ENCODE results near the gene DAGLA. TPM values are rescaled to one million over a fixed set of nuclear protein-coding genes. Genes with fewer than 3 reads are reported as not detected.

The DAGLA gene
- total and polyA plus RNA-seq, 2 of the 13 experiments (the other 11 are each of a cell fraction or from before 2014, with no cell fraction given) = 2.6 to 3.9 TPM

DNA sequence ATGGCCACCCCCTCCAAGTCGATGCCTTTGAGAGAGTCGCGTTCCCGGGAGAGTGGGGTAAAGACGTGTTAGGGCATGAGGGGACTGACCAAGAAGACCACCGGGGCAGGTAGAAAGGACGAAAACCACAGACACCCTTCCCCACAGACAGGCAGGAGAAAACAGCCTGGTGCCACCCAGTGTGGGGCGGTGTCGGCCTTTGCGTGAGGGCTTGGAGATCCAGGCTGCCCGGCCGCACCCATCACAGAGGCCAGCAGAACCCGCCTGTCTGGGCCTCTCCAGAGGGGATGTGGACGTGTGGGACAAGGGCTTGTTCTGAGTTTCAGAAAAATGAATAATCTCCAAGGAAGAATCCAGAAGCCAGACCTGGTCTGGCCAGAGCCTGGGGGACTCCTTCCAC is 30.8 kb downstream of the DAGLA start (continued):
- TF ChIP-seq E2F1 (CRISPR knock-in tag; IDR thresholded peaks at IDR 0.05) (no peak), SNAI1 (CRISPR knock-in tag; IDR thresholded peaks at IDR 0.05; ENCODE audit: borderline replicate concordance) (no peak), NCOR1 (IDR thresholded peaks at IDR 0.05; ENCODE audit: borderline replicate concordance, low read length) (no peak), FOXC1 (CRISPR knock-in tag; IDR thresholded peaks at IDR 0.05; ENCODE audit: borderline replicate concordance) (no peak), ZNF558 (CRISPR knock-in tag; IDR thresholded peaks at IDR 0.05; ENCODE audit: borderline replicate concordance) (no peak)
- TF ChIP-seq, protein P1, sequence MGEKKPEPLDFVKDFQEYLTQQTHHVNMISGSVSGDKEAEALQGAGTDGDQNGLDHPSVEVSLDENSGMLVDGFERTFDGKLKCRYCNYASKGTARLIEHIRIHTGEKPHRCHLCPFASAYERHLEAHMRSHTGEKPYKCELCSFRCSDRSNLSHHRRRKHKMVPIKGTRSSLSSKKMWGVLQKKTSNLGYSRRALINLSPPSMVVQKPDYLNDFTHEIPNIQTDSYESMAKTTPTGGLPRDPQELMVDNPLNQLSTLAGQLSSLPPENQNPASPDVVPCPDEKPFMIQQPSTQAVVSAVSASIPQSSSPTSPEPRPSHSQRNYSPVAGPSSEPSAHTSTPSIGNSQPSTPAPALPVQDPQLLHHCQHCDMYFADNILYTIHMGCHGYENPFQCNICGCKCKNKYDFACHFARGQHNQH (CRISPR knock-in tag; IDR thresholded peaks at IDR 0.05) = no peak

- Histone ChIP-seq H3K27ac (ENCODE audit: extremely low read length, insufficient read depth, low read length) (no peak overlapping the region), H4K20me1 (ENCODE audit: insufficient read depth, low read length) (no peaks in the 10 kb centered on the region), H3K36me3 (replicated peaks in 1 of 2; ENCODE audit: control insufficient read depth in 1 of 2, insufficient read depth in 2 of 2, low read length in 2 of 2) (peaks cover 0 to 8% of the 10 kb centered on the region in 2 experiments; a peak in 4 of 5 replicates), H3K9me3 (ENCODE audit: low read length) (no peaks in the 10 kb centered on the region), H3K4me1 (ENCODE audit: insufficient read depth, low read length) (peaks cover 16% of the 10 kb centered on the region), H2AFZ (ENCODE audit: low read length) (no peak overlapping the region), H3K79me2 (ENCODE audit: insufficient read depth, low read length) (peaks cover 5% of the 10 kb centered on the region), H3K4me2 (ENCODE audit: low read depth, low read length) (no peak overlapping the region), H3K9ac (ENCODE audit: insufficient read depth, low read depth, low read length) (no peak overlapping the region), H3K4me3 (replicated peaks in 1 of 3; ENCODE audit: insufficient read depth in 1 of 3, low read depth in 2 of 3, low read length in 3 of 3) (no peak overlapping the region), H3K27me3 (ENCODE audit: control insufficient read depth in 1 of 2, insufficient read depth in 2 of 2, low read length in 2 of 2) (no peaks in the 10 kb centered on the region)
- DNase-seq (ENCODE audit: low spot score) = no peak
- intact Hi-C loops (cut with micrococcal nuclease; ENCODE audit: unreplicated experiment) = no loop called here
- ATAC-seq = no peak
- in situ Hi-C loops (cut with HindIII; ENCODE audit: extremely low pct_ligation_motif_present, low pct_unique_long_range_greater_than_20kb) = no loop called here
- CTCF ChIA-PET (ENCODE audit: low intra/inter-chr PET ratio, low total read pairs) = no interaction called here
- POLR2A ChIA-PET = interaction anchor here (1.3 kb wide), 1 partner anchor 28 kb away, joined by 3 read pairs; no protein-coding TSS in a partner anchor
- 95% methylated on average over 6 of the region's 6 CpGs for WGBS (ENCODE audit: low lambda C conversion rate)
- BruUV-seq (replicated peaks) = no TSS peak
- FAIRE-seq = no peak
- TF ChIP-seq SNAPC4 (CRISPR knock-in tag; IDR thresholded peaks at IDR 0.05) (no peak), ZNF331 (CRISPR knock-in tag; IDR thresholded peaks at IDR 0.05) (no peak), DPF2 (CRISPR knock-in tag; IDR thresholded peaks at IDR 0.05; ENCODE audit: borderline replicate concordance, low read depth) (no peak), HMG20B (CRISPR knock-in tag; conservative IDR thresholded peaks at IDR 0.05) (no peak), ASH2L (IDR thresholded peaks at IDR 0.05; ENCODE audit: insufficient read length, low read depth, low read length) (no peak), FOXO4 (CRISPR knock-in tag; conservative IDR thresholded peaks at IDR 0.05) (no peak), CBFB (CRISPR knock-in tag; IDR thresholded peaks at IDR 0.05) (no peak), TFAP4 (IDR thresholded peaks at IDR 0.05; ENCODE audit: borderline replicate concordance, low read depth) (no peak)
These were observed 31.3 kb downstream of the DAGLA start for GRCh38 chr11:61711498-61711897.
